ENCODE data around the gene ZNF76. TPM values are rescaled to one million over a fixed set of nuclear protein-coding genes. Genes with fewer than 3 reads are reported as not detected.

ZNF76 gene
- 7.9 and 12.0 TPM in 2 replicates for polyA plus RNA-seq (2011; rRNA removed)
- 11.0 and 13.3 TPM in 2 replicates for polyA plus RNA-seq (2012; cell fraction: cytosol; rRNA removed)
- 39.9 and 45.7 TPM in 2 replicates for polyA plus RNA-seq (2012; cell fraction: nucleus; rRNA removed)
- 10.5 to 10.9 TPM (median 10.6 TPM) in 3 replicates for polyA plus RNA-seq (2017; fragmentation: RNase III; extraction: RNeasy Plus Mini Kit Qiagen cat#74134 plus additional on column Dnase treatment)
- 15.1 and 17.7 TPM in 2 replicates for polyA minus RNA-seq (2011; rRNA and poly(A)+ RNA removed)

DNA sequence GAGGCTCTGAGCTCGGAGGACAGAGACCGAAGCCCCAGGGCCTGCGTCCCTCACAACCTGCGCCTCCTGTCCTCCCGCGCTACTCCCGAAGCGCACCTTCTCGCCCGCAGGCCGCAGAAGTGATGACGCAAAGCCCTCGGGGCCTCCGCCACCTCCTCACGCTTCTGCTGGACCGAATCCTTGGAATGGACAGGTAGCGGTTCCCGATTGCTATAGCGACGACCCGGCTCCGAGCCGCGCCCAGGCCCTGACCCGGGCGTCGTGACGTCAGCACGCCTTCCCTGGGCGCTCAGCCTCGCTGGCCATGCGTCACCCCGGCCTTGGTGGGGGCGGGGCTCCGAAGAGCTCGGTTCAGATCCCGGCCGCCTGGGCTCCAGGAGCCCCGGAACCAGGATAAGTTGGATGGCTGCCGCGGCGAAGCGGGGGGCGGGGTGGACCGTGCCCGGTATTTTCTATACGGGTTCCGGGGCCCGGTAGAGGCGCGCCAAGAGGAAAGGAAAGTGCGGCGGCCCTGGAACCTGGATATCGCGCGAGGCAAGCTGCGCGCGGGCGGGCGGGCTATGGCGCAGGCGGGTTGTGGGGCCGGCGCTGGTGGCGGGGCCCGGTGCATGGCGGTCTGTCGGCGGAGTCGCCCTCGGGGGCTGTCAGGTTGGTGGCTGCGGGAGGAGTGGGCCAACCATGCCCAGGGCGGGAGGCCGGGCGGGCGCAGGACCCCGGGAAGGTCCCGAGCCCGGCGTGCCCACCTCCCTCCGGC is at the start of gene ZNF76:
ZNF76 (plus strand) TSS at position 542 of the 754 bp plus-strand sequence. CDS start 21,417 bp downstream, outside the sequence.
- Histone ChIP-seq H3K27ac (peak within 1 kb of the TSS; percentile 93 to 100), H3K4me1 (peaks cover 21% of the 10 kb centered on the region), H3K4me3 (peak within 1 kb of the TSS; percentile 62), H3K9me3 (no peaks in the 10 kb centered on the region), H3K4me2 (peak within 1 kb of the TSS; percentile 97)
- ChIA-PET POLR2A (interaction anchor here (0.6 to 1.3 kb wide), 8 partner anchors 8 to 371 kb away, joined by 3 to 4 read pairs (median 4); partner anchors contain the start of genes ANKS1A, SCUBE3 and TAF11), CTCF (interaction anchor here (1.0 to 2.1 kb wide), 4 partner anchors 9 to 19 kb away, joined by 3 to 6 read pairs (median 4); no protein-coding TSS in a partner anchor)
- DNase-seq (ENCODE audit: low read depth in 1 of 2, low spot score in 1 of 2) (peak; percentile 87 to 96), ATAC-seq (peak; percentile 92 to 94), FAIRE-seq (no peak)
- WGBS (ENCODE audit: missing lambda C conversion rate): no CpG with 5 or more reads among the region's 82 CpGs
- TF ChIP-seq KDM1A (IDR thresholded peaks at IDR 0.05; ENCODE audit: low read depth): no peak
- no peak for TF ChIP-seq ZFP36 (IDR thresholded peaks at IDR 0.05; ENCODE audit: borderline replicate concordance, partially characterized antibody)
- no peak for TF ChIP-seq ZSCAN20 (CRISPR knock-in tag; IDR thresholded peaks at IDR 0.05)
- TF ChIP-seq RARB (CRISPR knock-in tag; IDR thresholded peaks at IDR 0.05): 0 out of 2 replicates have a peak, but pooled peaks have one; percentile 31
- no peak for TF ChIP-seq BHLHE40 (IDR thresholded peaks at IDR 0.05; ENCODE audit: low read depth, low read length)
- TF ChIP-seq EHMT2 (IDR thresholded peaks at IDR 0.05; ENCODE audit: low read depth): no peak
- no peak for TF ChIP-seq KDM5A (IDR thresholded peaks at IDR 0.05)
- 0 out of 4 replicates have a peak, but pooled peaks of 1 of the 2 experiments have one; percentile 5 for TF ChIP-seq CEBPB (IDR thresholded peaks at IDR 0.05)
- peak; percentile 97 for TF ChIP-seq GATA3 (IDR thresholded peaks at IDR 0.05; ENCODE audit: borderline replicate concordance)
- TF ChIP-seq HOXB5 (CRISPR knock-in tag; IDR thresholded peaks at IDR 0.05): peak; percentile 30; the same call in 1 of the 2 replicates
- TF ChIP-seq RNF2 (IDR thresholded peaks at IDR 0.05; ENCODE audit: borderline replicate concordance, low read depth): no peak
- TF ChIP-seq EHF (CRISPR knock-in tag; IDR thresholded peaks at IDR 0.05): no peak
- TF ChIP-seq, protein P1, sequence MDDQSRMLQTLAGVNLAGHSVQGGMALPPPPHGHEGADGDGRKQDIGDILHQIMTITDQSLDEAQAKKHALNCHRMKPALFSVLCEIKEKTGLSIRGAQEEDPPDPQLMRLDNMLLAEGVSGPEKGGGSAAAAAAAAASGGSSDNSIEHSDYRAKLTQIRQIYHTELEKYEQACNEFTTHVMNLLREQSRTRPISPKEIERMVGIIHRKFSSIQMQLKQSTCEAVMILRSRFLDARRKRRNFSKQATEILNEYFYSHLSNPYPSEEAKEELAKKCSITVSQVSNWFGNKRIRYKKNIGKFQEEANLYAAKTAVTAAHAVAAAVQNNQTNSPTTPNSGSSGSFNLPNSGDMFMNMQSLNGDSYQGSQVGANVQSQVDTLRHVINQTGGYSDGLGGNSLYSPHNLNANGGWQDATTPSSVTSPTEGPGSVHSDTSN (IDR thresholded peaks at IDR 0.05): no peak
- TF ChIP-seq ZC3H11A (IDR thresholded peaks at IDR 0.05): no peak
- peak; percentile 62 to 89 for TF ChIP-seq JUN (IDR thresholded peaks at IDR 0.05)
- TF ChIP-seq TP53 (CRISPR knock-in tag; IDR thresholded peaks at IDR 0.05): no peak
- no peak for TF ChIP-seq SMC3 (IDR thresholded peaks at IDR 0.05)
- no peak for TF ChIP-seq HOXA7 (CRISPR knock-in tag; IDR thresholded peaks at IDR 0.05)
- TF ChIP-seq RCOR1 (IDR thresholded peaks at IDR 0.05; ENCODE audit: low read depth, low read length): no peak
- TF ChIP-seq, protein P2, sequence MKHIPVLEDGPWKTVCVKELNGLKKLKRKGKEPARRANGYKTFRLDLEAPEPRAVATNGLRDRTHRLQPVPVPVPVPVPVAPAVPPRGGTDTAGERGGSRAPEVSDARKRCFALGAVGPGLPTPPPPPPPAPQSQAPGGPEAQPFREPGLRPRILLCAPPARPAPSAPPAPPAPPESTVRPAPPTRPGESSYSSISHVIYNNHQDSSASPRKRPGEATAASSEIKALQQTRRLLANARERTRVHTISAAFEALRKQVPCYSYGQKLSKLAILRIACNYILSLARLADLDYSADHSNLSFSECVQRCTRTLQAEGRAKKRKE (CRISPR knock-in tag; IDR thresholded peaks at IDR 0.05; ENCODE audit: low read depth): no peak
- TF ChIP-seq POLR2AphosphoS2 (conservative IDR thresholded peaks at IDR 0.05; ENCODE audit: low read length): no peak
- TF ChIP-seq, protein P3, sequence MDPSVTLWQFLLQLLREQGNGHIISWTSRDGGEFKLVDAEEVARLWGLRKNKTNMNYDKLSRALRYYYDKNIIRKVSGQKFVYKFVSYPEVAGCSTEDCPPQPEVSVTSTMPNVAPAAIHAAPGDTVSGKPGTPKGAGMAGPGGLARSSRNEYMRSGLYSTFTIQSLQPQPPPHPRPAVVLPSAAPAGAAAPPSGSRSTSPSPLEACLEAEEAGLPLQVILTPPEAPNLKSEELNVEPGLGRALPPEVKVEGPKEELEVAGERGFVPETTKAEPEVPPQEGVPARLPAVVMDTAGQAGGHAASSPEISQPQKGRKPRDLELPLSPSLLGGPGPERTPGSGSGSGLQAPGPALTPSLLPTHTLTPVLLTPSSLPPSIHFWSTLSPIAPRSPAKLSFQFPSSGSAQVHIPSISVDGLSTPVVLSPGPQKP (IDR thresholded peaks at IDR 0.05; ENCODE audit: low read depth, low read length): no peak
- TF ChIP-seq, protein P4, sequence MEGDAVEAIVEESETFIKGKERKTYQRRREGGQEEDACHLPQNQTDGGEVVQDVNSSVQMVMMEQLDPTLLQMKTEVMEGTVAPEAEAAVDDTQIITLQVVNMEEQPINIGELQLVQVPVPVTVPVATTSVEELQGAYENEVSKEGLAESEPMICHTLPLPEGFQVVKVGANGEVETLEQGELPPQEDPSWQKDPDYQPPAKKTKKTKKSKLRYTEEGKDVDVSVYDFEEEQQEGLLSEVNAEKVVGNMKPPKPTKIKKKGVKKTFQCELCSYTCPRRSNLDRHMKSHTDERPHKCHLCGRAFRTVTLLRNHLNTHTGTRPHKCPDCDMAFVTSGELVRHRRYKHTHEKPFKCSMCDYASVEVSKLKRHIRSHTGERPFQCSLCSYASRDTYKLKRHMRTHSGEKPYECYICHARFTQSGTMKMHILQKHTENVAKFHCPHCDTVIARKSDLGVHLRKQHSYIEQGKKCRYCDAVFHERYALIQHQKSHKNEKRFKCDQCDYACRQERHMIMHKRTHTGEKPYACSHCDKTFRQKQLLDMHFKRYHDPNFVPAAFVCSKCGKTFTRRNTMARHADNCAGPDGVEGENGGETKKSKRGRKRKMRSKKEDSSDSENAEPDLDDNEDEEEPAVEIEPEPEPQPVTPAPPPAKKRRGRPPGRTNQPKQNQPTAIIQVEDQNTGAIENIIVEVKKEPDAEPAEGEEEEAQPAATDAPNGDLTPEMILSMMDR (IDR thresholded peaks at IDR 0.05): no peak
- TF ChIP-seq, protein P5, sequence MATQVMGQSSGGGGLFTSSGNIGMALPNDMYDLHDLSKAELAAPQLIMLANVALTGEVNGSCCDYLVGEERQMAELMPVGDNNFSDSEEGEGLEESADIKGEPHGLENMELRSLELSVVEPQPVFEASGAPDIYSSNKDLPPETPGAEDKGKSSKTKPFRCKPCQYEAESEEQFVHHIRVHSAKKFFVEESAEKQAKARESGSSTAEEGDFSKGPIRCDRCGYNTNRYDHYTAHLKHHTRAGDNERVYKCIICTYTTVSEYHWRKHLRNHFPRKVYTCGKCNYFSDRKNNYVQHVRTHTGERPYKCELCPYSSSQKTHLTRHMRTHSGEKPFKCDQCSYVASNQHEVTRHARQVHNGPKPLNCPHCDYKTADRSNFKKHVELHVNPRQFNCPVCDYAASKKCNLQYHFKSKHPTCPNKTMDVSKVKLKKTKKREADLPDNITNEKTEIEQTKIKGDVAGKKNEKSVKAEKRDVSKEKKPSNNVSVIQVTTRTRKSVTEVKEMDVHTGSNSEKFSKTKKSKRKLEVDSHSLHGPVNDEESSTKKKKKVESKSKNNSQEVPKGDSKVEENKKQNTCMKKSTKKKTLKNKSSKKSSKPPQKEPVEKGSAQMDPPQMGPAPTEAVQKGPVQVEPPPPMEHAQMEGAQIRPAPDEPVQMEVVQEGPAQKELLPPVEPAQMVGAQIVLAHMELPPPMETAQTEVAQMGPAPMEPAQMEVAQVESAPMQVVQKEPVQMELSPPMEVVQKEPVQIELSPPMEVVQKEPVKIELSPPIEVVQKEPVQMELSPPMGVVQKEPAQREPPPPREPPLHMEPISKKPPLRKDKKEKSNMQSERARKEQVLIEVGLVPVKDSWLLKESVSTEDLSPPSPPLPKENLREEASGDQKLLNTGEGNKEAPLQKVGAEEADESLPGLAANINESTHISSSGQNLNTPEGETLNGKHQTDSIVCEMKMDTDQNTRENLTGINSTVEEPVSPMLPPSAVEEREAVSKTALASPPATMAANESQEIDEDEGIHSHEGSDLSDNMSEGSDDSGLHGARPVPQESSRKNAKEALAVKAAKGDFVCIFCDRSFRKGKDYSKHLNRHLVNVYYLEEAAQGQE (IDR thresholded peaks at IDR 0.05): no peak
- TF ChIP-seq NFE2L2 (conservative IDR thresholded peaks at IDR 0.05; ENCODE audit: low read length): no peak
- TF ChIP-seq FOXS1 (CRISPR knock-in tag; IDR thresholded peaks at IDR 0.05): no peak
- no peak for TF ChIP-seq FOSL2 (IDR thresholded peaks at IDR 0.05)
- TF ChIP-seq FOSL2 (CRISPR knock-in tag; IDR thresholded peaks at IDR 0.05): peak; percentile 89
- TF ChIP-seq, protein P6, sequence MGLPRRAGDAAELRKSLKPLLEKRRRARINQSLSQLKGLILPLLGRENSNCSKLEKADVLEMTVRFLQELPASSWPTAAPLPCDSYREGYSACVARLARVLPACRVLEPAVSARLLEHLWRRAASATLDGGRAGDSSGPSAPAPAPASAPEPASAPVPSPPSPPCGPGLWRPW (IDR thresholded peaks at IDR 0.05): no peak

Data from A549 (cell line).